Posterior vena cava (tissue), 2 donors: ENCODE measurements around the gene C11orf16. TPM values are rescaled to one million over a fixed set of nuclear protein-coding genes. Genes with fewer than 3 reads are reported as not detected.
"Not testable (repeated sequence)": the region's sequence is repeated elsewhere in the genome, so short reads cannot be mapped to it uniquely, and the experiment has no call there.

Experiments used
- DNase-seq: peaks from one replicate; pipeline ENCODE4 v3.0.0-alpha.2; 2020; ENCODE audit warnings: low spot score
- intact Hi-C, 2 donors: fragments of 100-400 bp; cut with DNase I; formaldehyde crosslinking; loops; one replicate each; pipeline versions ENCODE4 v1.14.1 to v1.14.2; 2022 to 2023
- total RNA-seq, 2 donors: library from RNA; stranded (reverse); fragmentation: NEBNext Ultra II Directional; extraction: Animal tissue kit (Norgen Biotek cat#: 25700); gene quantifications; one replicate each; pipeline ENCODE4 v1.2.1, GENCODE V29; 2021
- donor health status: DM: yes; HTN: yes; CAD: no.
- donor health status: DM: yes; HTN: yes; CAD: no.

The C11orf16 gene
- total RNA-seq, 2 donors from 2014 or later: not detected

GRCh38 chr11:8908099-8908498 is 24.6 kb downstream of the C11orf16 start:
- intact Hi-C loops: no loop called here
- no peak for DNase-seq

DNA sequence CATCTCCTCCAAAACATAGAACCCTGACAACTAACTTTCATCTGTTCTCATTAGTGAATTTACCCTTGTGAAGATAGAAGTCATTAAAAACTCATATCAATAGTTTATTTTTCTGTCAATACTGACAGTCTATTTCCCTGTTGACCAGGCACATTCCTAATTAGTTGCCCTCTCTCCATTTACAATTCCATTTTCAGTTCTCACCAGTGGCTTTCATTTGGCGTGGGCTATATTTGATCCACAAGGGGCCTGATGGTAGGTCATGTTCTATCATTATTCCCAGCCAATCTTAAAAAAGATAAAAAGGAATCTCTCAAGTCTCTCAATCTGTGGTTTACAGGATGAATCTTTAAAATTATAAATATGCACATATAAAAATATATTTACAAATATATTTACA is 25.6 kb downstream of the C11orf16 start:
- intact Hi-C loops: no loop called here

GRCh38 chr11:8905528-8906165 is 27.1 kb downstream of the C11orf16 start:
- intact Hi-C loops: no loop called here
- DNase-seq: no peak

More for the DNA sequence above, 25.6 kb downstream of the C11orf16 start:
- DNase-seq: no peak

GRCh38 chr11:8899119-8899753 is 33.5 kb downstream of the C11orf16 start:
- intact Hi-C loops: no loop called here
- DNase-seq: no peak

- intact Hi-C loops, DNase-seq: not testable (repeated sequence)
These were observed 41.6 kb downstream of the C11orf16 start for GRCh38 chr11:8891185-8891584.

DNA sequence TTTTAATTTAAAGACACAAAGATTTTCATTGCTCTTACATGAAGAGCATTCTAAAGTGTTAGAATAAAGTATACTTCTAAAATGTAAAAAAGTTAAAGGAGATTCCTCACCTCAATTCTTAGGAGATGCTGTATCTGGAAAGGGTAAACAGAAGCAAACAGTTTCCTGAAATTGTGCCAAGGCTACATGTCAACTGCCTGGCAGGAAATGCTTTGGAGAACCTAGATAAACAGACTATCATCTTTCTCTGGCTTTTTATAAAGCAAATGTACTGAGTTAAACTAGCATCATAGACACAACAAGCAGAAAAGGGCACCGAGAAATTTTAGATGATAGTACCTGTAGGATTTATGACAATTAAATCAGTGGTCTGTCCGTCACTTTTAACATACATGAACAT is 46.4 kb downstream of the C11orf16 start:
- DNase-seq: no peak
- intact Hi-C loops: no loop called here

DNA sequence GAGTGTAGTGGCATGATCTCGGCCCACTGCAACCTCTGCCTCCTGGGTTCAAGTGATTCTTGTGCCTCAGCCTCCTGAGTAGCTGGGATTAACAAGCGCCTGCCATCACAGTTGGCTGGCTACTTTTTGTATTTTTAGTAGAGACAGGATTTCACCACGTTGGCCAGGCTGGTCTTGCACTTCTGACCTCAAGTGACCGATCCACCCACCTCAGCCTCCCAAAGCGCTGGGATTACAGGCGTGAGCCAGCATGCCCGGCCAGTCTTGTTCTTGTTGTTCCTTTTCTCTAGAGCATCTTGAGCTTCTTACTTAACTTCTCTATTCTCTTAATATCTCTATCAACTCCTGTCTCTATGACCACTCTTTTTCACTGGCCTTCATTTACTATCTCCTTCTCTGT is 51.2 kb downstream of the C11orf16 start:
- intact Hi-C loops, DNase-seq: not testable (repeated sequence)

DNA sequence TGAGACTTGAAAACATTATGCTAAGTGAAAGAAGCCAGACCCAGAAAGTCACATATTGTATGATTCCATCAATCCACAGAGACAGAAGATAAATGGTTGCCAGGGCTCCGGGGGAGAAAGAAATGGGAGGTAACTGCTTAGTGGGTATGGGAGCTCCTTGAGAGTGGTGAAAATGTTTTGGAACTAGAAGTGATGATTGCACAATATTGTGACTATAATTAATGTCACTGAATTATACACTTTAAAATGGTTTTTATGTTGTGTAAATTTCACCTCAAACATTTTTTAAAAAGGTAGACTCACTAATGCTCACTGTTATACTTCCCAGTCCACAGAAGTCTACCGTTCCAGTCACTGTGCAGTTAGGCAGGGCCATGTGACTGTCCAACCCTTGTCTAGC is 54.0 kb downstream of the C11orf16 start:
- DNase-seq: no peak
- intact Hi-C loops: no loop called here

- intact Hi-C loops: no loop called here
- no peak for DNase-seq
These were observed 58.9 kb downstream of the C11orf16 start for GRCh38 chr11:8873741-8874405.

DNA sequence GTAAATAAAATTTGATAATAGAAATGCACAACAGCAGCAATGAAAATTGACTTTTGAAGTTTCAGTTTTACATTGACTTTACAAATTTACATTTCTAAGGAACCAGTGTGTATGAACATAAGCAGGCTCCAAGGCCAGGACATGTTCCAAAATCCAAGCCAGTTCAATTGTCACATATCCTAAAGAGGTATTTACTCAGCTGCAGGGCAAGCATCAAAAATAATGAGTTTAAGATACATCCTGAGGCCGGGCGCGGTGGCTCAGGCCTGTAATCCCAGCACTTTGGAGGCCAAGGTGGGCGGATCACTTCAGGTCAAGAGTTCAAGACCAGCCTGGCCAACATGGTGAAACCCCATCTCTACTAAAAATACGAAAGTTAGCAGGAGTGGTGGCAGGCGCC is 60.8 kb downstream of the C11orf16 start:
- DNase-seq: no peak
- intact Hi-C loops: no loop called here

DNA sequence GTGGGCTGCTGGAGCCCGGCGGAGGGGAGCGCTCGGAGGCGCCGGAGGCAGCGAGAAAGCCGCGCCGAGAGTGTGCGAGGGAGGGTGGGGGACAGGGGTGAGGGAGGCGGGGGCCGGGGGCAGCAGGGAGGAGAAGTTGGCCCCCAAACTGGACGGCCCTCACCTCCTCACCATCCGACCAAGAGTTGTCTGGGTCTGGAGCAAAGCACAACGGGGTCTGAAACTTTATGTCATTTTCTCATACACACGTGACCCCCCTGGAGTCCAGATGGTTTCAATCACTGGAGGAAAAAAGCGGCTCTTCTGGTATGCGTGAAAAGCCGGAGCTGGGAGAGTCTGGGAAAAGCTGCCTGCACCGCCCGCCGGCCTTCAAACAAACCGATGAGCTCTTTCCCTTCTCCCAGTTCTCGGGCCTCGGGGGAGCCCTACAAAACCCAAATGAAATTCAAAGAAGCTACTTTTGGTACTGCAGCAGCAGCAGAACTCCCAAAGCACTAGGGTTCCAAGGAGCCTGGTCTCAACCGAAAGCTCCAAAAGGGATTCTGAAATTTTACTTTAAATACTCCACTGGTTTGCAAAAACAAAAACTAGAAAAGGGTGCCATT is 61.5 kb downstream of the C11orf16 start:
- intact Hi-C loops: no loop called here
- peak; percentile 85 for DNase-seq

- no peak for DNase-seq
These were observed 62.2 kb downstream of the C11orf16 start for GRCh38 chr11:8870411-8871170.

More at GRCh38 chr11:8870411-8871170, 62.2 kb downstream of the C11orf16 start:
- intact Hi-C loops: no loop called here

Other genes with a start within 250 kb of the C11orf16 start
- 10 to 100 TPM; 15.4 to 19.1 TPM for gene AKIP1, start 21.8 kb downstream of the C11orf16 start, total RNA-seq
- not detected for gene ASCL3, start 10.1 kb upstream of the C11orf16 start, total RNA-seq
- 10 to 100 TPM; 20.6 to 26.1 TPM for gene TMEM9B, start 31.5 kb upstream of the C11orf16 start, total RNA-seq
- 1 to 10 TPM; 3.1 to 6.0 TPM for gene NRIP3, start 71.1 kb upstream of the C11orf16 start, total RNA-seq
- gene SCUBE2, start 158.7 kb upstream of the C11orf16 start, total RNA-seq: 1 to 10 TPM; 2.5 to 7.4 TPM